K562 treated with DMSO at 1 percent for 4 hours (cell line): ENCODE results near the gene NR5A1. TPM values are rescaled to one million over a fixed set of nuclear protein-coding genes. Genes with fewer than 3 reads are reported as not detected.

Experiments used
- total RNA-seq: library from RNA; unstranded; fragments of 300-600 nt; gene quantifications from 2 replicates; pipeline ENCODE4 v1.2.3, GENCODE V29; 2022; ENCODE audit not compliant: insufficient read depth

Gene NR5A1
- not detected in 2 replicates for total RNA-seq

DNA sequence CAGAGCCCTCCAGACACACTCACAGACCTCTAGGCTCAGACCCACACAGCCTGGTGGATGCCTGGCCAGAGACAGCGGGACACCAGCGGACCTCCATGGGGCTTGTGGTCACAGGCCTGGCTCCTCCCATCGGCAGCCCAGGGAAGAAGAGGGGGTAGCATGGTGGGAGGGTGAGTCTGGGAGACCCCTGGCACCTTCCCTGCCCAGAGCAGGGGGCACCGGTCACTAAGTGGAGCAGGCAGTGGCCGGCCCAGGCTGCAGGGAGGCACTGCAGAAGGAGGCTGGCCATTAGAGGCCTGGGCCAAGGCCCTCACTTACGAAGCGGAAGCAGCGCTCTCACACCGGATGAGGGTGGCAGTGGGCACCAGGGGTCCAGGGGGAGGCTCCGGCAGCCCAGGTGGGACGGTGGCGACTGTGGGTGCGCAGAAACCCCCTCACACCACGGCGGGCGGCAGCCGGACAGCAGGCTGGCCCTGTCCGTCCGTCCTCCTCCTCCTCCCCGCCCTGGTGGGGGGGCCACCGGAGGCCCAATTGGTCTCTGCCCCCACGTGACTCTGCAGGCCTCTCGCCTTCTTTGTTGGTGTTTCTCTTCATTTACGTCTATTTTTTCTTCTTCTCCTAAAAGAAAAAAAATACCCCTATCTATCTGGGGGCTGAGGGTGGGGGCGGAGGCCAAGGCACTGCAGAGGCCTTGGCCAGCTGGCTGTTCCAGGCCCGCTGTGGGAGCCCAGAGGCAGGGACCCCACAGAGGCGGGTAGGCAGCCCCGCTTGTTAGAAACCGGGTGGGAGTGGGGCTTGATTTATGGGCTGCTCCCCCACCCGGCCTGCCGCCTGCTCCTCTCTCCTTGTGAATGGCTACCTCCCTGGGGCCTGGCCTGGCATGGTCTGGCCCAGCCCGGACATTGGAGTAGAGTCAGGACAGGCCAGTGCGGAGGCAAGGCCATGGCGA is at the start of gene NR5A1:
NR5A1 (minus strand) TSS at position 469 of the 949 bp plus-strand sequence. CDS start 4,004 bp downstream, outside the sequence.

DNA sequence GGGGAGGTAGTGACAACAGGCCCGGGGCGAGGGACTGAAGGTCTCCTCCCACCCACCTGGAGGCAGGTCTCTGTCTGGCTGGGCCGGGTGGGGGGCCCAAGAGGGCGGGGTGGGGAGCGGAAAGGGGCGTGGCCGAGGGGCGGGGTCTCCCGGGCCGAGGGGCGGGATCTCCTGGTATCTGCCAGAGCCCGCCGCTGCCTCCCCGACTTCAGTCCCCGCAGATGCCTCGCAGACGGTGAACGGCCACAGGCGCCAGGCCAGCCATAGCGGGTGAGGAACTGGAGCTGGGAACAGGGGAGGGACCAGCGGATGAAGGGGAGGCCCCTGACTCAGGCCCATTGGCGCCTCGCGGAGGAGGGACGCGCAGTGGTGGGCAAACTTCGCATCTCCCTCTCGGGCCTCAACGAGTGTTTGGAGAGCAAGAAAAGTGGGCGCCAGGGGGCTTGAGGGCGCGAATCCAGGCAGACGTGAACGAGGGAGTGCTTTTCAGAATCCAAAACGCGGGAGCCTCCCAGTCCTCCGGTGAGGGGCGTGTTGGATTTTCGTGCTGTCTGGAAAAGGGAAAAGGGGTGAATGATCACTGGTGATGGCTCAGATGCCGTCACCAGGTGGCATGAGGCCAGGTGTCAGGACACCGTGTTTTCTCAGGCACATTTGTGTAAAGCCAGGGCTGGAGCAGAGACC is 56.8 kb downstream of the NR5A1 start, which contains the start of gene ADGRD2:
ADGRD2 (plus strand) TSS at position 211 of the 684 bp plus-strand sequence. CDS start 1,216 bp downstream, outside the sequence.

Other genes starting within 250 kb of the NR5A1 start
- gene NEK6, start 249.4 kb downstream of the NR5A1 start, total RNA-seq = 8.0 and 9.7 TPM in 2 replicates
- 337 and 346 TPM in 2 replicates for gene PSMB7, start 92.0 kb downstream of the NR5A1 start, total RNA-seq
- gene ADGRD2, start 56.9 kb downstream of the NR5A1 start, total RNA-seq = not detected in 2 replicates